ENCODE results near the gene CEP170B. TPM values are rescaled to one million over a fixed set of nuclear protein-coding genes. Genes with fewer than 3 reads are reported as not detected.

Gene CEP170B
- total RNA-seq (ENCODE audit: low replicate concordance), result 8.2 and 14.6 TPM in 2 replicates

GRCh38 chr14:104865081-104865630, at the start of gene CEP170B:
CEP170B (plus strand) TSS chr14:104865268; CDS start chr14:104868451, 3,183 bp downstream.

GRCh38 chr14:104924421-104925213, 59.5 kb downstream of the CEP170B start, which contains the start of gene PLD4:
PLD4 (plus strand) TSS chr14:104924879; CDS start chr14:104927141, 2,262 bp downstream.

Other genes starting within 250 kb of the CEP170B start
- gene INF2, start 175.7 kb upstream of the CEP170B start, total RNA-seq (ENCODE audit: low replicate concordance), result 26.3 and 30.9 TPM in 2 replicates
- gene ADSS1, start 141.0 kb upstream of the CEP170B start, total RNA-seq (ENCODE audit: low replicate concordance), result 4.5 and 9.6 TPM in 2 replicates
- gene SIVA1, start 112.1 kb upstream of the CEP170B start, total RNA-seq (ENCODE audit: low replicate concordance), result 88.7 and 91.4 TPM in 2 replicates
- gene AKT1, start 69.5 kb upstream of the CEP170B start, total RNA-seq (ENCODE audit: low replicate concordance), result 206 and 215 TPM in 2 replicates
- 0.82 and 3.5 TPM in 2 replicates for gene ZBTB42, start 64.2 kb upstream of the CEP170B start, total RNA-seq (ENCODE audit: low replicate concordance)
- 0.15 TPM in 1 of 2 replicates, not detected in the other for gene PLD4, start 59.6 kb downstream of the CEP170B start, total RNA-seq (ENCODE audit: low replicate concordance)
- gene AHNAK2, start 113.1 kb downstream of the CEP170B start, total RNA-seq (ENCODE audit: low replicate concordance), result 27.4 and 174 TPM in 2 replicates
- gene CLBA1, start 120.5 kb downstream of the CEP170B start, total RNA-seq (ENCODE audit: low replicate concordance), result 7.6 and 8.9 TPM in 2 replicates
- 9.6 and 16.2 TPM in 2 replicates for gene CDCA4, start 155.8 kb downstream of the CEP170B start, total RNA-seq (ENCODE audit: low replicate concordance)
- 0.12 TPM in 1 of 2 replicates, not detected in the other for gene GPR132, start 200.2 kb downstream of the CEP170B start, total RNA-seq (ENCODE audit: low replicate concordance)

Measured in smooth muscle cell of the coronary artery (primary cell).